GM12878 (cell line): ENCODE data around the gene PHC2. TPM values are rescaled to one million over a fixed set of nuclear protein-coding genes. Genes with fewer than 3 reads are reported as not detected.

Source experiments
- ATAC-seq: fragments of 200-7000 bp; cut with Tn5 transposase; 3 replicates; pipeline ENCODE4 v1.9.1; 2020; ENCODE audit warnings: mild to moderate bottlenecking, moderate library complexity
- BruUV-seq: library from RNA; stranded (reverse); fragments of 400-500 nt; replicated peaks from 2 replicates; lab custom pipeline; 2021; lab: Mats Ljungman, UMichigan
- CTCF ChIA-PET: fragments of 300-600 bp; sonication (Branson Sonifier 250); formaldehyde crosslinking; extraction: SDS; loops from one replicate; lab custom pipeline; 2021; ENCODE audit warnings: inconsistent platforms; lab: Yijun Ruan, JAX
- POLR2A ChIA-PET: fragments of 350-600 bp; formaldehyde crosslinking; extraction: SDS; loops from one replicate; lab custom pipeline; 2021; ENCODE audit warnings: inconsistent platforms; lab: Charles Lee
- RAD21 ChIA-PET: fragments of 300-600 bp; sonication (Branson Sonifier 250); formaldehyde crosslinking; loops from one replicate; lab custom pipeline; 2023; ENCODE audit warnings: antibody characterized with exemption; ENCODE audit not compliant: unreplicated experiment; lab: Charles Lee
- SMC1A ChIA-PET: fragments of 300-600 bp; sonication (Branson Sonifier 250); formaldehyde crosslinking; loops from one replicate; lab custom pipeline; 2023; ENCODE audit not compliant: unreplicated experiment, uncharacterized antibody; lab: Charles Lee
- DNase-seq: peaks from one replicate; pipeline ENCODE4 v3.0.0-alpha.2; 2011; ENCODE audit warnings: low read depth, low spot score
- FAIRE-seq: peaks from 3 replicates; lab custom pipeline; 2011; peaks lifted over from hg19 to GRCh38; lab: Jason Lieb, UNC
- H2AFZ ChIP-seq: 2 replicates; pipeline ENCODE4 v1.6.0; 2011; ENCODE audit warnings: low read depth, low read length, control low read depth; ENCODE audit not compliant: control insufficient read depth
- H3K27ac ChIP-seq: 2 replicates; pipeline ENCODE4 v1.5.1; 2011; ENCODE audit warnings: control low read depth; ENCODE audit not compliant: control insufficient read depth, insufficient read depth
- H3K27me3 ChIP-seq, 2 experiments: replicated peaks in 1 of 2; 2 replicates each; pipeline versions ENCODE4 v1.6.0 to v1.6.1; 2011; ENCODE audit warnings: low read length in 1 of 2; ENCODE audit not compliant: control insufficient read depth in 2 of 2, insufficient read depth in 2 of 2
- H3K36me3 ChIP-seq, 2 experiments: 2 replicates each; pipeline ENCODE4 v1.5.1; 2011; ENCODE audit warnings: low read length in 1 of 2; ENCODE audit not compliant: control insufficient read depth in 2 of 2, insufficient read depth in 2 of 2
- H3K4me1 ChIP-seq: 2 replicates; pipeline ENCODE4 v1.6.1; 2011; ENCODE audit warnings: mild to moderate bottlenecking, low read length, moderate library complexity, mixed read lengths; ENCODE audit not compliant: control insufficient read depth, insufficient read depth
- H3K4me2 ChIP-seq: 2 replicates; pipeline ENCODE4 v1.6.0; 2011; ENCODE audit warnings: control low read depth; ENCODE audit not compliant: control insufficient read depth, insufficient read depth
- H3K4me3 ChIP-seq: fragments of 200-600 bp; sonication (generic); 2 replicates; pipeline ENCODE4 v1.5.1; 2016
- H3K79me2 ChIP-seq: 2 replicates; pipeline ENCODE4 v1.6.0; 2011; ENCODE audit warnings: low read length; ENCODE audit not compliant: control insufficient read depth, insufficient read depth
- H3K9ac ChIP-seq: 2 replicates; pipeline ENCODE4 v1.8.0; 2011; ENCODE audit warnings: low read length, control low read depth, mixed read lengths; ENCODE audit not compliant: control insufficient read depth, insufficient read depth
- H3K9me3 ChIP-seq: replicated peaks from 3 replicates; pipeline ENCODE4 v1.5.1; 2011; ENCODE audit warnings: mild to moderate bottlenecking, low read length; ENCODE audit not compliant: control insufficient read depth, insufficient read depth
- H4K20me1 ChIP-seq: 2 replicates; pipeline ENCODE4 v1.6.0; 2011; ENCODE audit not compliant: control insufficient read depth, insufficient read depth
- DPF2 ChIP-seq: fragments of 450-650 bp; IDR thresholded peaks from 2 replicates; pipeline ENCODE4 v1.6.1; 2017; ENCODE audit warnings: mild to moderate bottlenecking
- GABPA ChIP-seq: IDR thresholded peaks from 2 replicates; pipeline ENCODE4 v1.6.1; 2014; ENCODE audit warnings: antibody characterized with exemption, low read depth, mild to moderate bottlenecking, inconsistent platforms
- RELA ChIP-seq: fragments of 450-650 bp; IDR thresholded peaks from 2 replicates; pipeline ENCODE4 v1.8.0; 2014; ENCODE audit warnings: borderline replicate concordance; ENCODE audit not compliant: partially characterized antibody
- SPI1 ChIP-seq: IDR thresholded peaks from 2 replicates; pipeline ENCODE4 v1.6.1; 2011; ENCODE audit warnings: low read depth, mild to moderate bottlenecking, low read length, moderate library complexity, borderline replicate concordance; ENCODE audit not compliant: insufficient read depth
- SRF ChIP-seq, 2 experiments: IDR thresholded peaks; 2 replicates each; pipeline ENCODE4 v1.6.1; 2011; ENCODE audit warnings: low read depth in 2 of 2, low read length in 2 of 2, mild to moderate bottlenecking in 1 of 2, moderate library complexity in 1 of 2
- ZBTB11 ChIP-seq: fragments of 450-650 bp; formaldehyde crosslinking; IDR thresholded peaks from 2 replicates; pipeline ENCODE4 v1.5.0; 2022; ENCODE audit warnings: mild to moderate bottlenecking, missing genetic modification characterization
- ZNF592 ChIP-seq: fragments of 450-650 bp; IDR thresholded peaks from 2 replicates; pipeline ENCODE4 v1.6.1; 2017; ENCODE audit warnings: mild to moderate bottlenecking, moderate library complexity
- WGBS: methylation state at CpG from one replicate; pipeline ENCODE4 v1.1.6; 2016; ENCODE audit warnings: low lambda C conversion rate; ENCODE audit not compliant: insufficient replicate concordance, insufficient coverage; ENCODE audit errors: missing lambda C conversion rate; 5-methylcytosine and 5-hydroxymethylcytosine counted together
- in situ Hi-C: fragments of 300-500 bp; cut with MboI; formaldehyde crosslinking; loops from 9 replicates; pipeline ENCODE4 v1.14.3; 2018; ENCODE audit warnings: mixed read lengths
- intact Hi-C: fragments of 100-400 bp; cut with micrococcal nuclease; formaldehyde crosslinking; loops from one replicate; pipeline ENCODE4 v1.14.2; 2022; ENCODE audit not compliant: unreplicated experiment
- polyA plus RNA-seq, 11 experiments: library from polyadenylated mRNA; depleted of rRNA in 4 of 11; unstranded in 6 of 11; stranded (reverse) in 5 of 11; fragments of >200 nt; fragmentation: Nextera tagmentation in 4 of 11; fragmentation: Illumina TruSeq in 1 of 11; extraction: Ambion mirVana in 4 of 11; extraction: Trizol in 1 of 11; gene quantifications; 1 replicate in 1 of 11; 2 replicates in 10 of 11; pipeline versions ENCODE4 v1.2.1 to v1.2.3, GENCODE V29; 2011 to 2016; ENCODE audit warnings: inconsistent platforms in 2 of 11, missing spikeins in 2 of 11, low read depth in 1 of 11
- total RNA-seq, 4 experiments: library from RNA; depleted of rRNA in 3 of 4; stranded (reverse); fragments of >200 nt in 3 of 4; fragmentation: Illumina TruSeq in 1 of 4; extraction: Trizol in 1 of 4; gene quantifications; 2 replicates each; pipeline versions ENCODE4 v1.2.1 to v1.2.3, GENCODE V29; 2013 to 2021

PHC2 gene
- total and polyA plus RNA-seq, 10 of the 15 experiments (the other 5 are each of a cell fraction or from before 2014, with no cell fraction given) = 2.0 to 35.9 (median 16.4) TPM

GRCh38 chr1:33335020-33335419 is 95.9 kb downstream of the PHC2 start:
- Histone ChIP-seq H3K9ac (no peak overlapping the region), H3K79me2 (peaks cover 25% of the 10 kb centered on the region), H2AFZ (no peak overlapping the region), H3K27me3 (no peaks in the 10 kb centered on the region), H3K4me1 (peaks cover 4% of the 10 kb centered on the region), H3K36me3 (peaks cover 15% of the 10 kb centered on the region in 2 experiments), H3K27ac (peak overlapping the region; percentile 18; the same call in 1 of the 2 replicates), H4K20me1 (no peaks in the 10 kb centered on the region), H3K4me2 (no peak overlapping the region), H3K4me3 (no peak overlapping the region), H3K9me3 (no peaks in the 10 kb centered on the region)
- no TSS peak for BruUV-seq
- WGBS = 48% methylated on average over 4 of the region's 4 CpGs
- ChIA-PET CTCF (interaction anchor here (1.0 to 2.7 kb wide), 2 partner anchors 39 to 162 kb away, joined by 7 to 11 read pairs; no protein-coding TSS in a partner anchor), SMC1A (interaction anchor here (1.5 kb wide), 1 partner anchor 27 kb away, joined by 4 read pairs; no protein-coding TSS in a partner anchor), RAD21 (no interaction called here), POLR2A (interaction anchor here (0.6 kb wide), 1 partner anchor 128 kb away, joined by 3 read pairs; no protein-coding TSS in a partner anchor)
- no peak for DNase-seq
- intact Hi-C loops (no loop called here), in situ Hi-C loops (no loop called here)
- ATAC-seq = no peak
- no peak for TF ChIP-seq DPF2
- TF ChIP-seq SRF (IDR thresholded peaks at IDR 0.05; ENCODE audit: low read depth in 2 of 2, low read length in 2 of 2) = no peak
- TF ChIP-seq SPI1 = peak; percentile 28; the same call in 1 of the 2 replicates
- no peak for TF ChIP-seq RELA
- FAIRE-seq = peak; percentile 57

DNA sequence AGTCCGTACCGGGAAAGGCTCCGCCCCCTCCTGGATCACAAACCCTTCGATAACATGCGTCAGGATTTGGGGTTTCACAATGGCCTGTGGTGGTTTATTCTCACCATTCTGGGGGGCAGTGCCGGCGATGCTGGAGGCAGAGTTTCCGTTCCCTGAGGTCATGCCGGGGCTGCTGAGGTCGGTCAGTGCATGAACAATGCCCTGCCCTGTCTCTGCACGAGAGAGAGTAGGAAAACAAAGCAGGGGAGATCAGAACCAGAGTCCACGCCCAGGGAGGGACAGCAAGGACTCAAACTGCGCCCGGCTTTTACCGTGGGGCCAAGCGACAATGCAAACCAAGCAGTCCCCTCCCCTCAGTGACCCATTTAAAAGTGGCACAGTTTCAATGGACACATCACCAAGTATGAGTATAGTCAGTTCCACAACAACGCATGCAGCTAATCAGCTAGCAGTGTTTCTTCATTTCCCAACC is 96.8 kb downstream of the PHC2 start:
- no TSS peak for BruUV-seq

More for the DNA sequence above, 96.8 kb downstream of the PHC2 start:
- no peak overlapping the region for H2AFZ ChIP-seq
- no peaks in the 10 kb centered on the region for H3K9me3 ChIP-seq
- intact Hi-C loops = no loop called here
- H3K27me3 ChIP-seq = no peaks in the 10 kb centered on the region
- H3K4me3 ChIP-seq = no peak overlapping the region
- no peak for TF ChIP-seq GABPA
- no peak for TF ChIP-seq ZBTB11
- no peak for TF ChIP-seq ZNF592
- TF ChIP-seq, all 136 proteins: peak for 0
- DNase-seq (no peak), FAIRE-seq (no peak), ATAC-seq (no peak)
- 95% methylated on average over 17 of the region's 17 CpGs for WGBS
- Histone ChIP-seq H3K4me1 (peaks cover 3% of the 10 kb centered on the region), H3K9ac (no peak overlapping the region), H3K27ac (no peak overlapping the region), H3K4me2 (no peak overlapping the region), H3K79me2 (peaks cover 21% of the 10 kb centered on the region), H3K36me3 (peaks cover 15 to 18% of the 10 kb centered on the region in 2 experiments), H4K20me1 (no peaks in the 10 kb centered on the region)
- ChIA-PET POLR2A (no interaction called here), SMC1A (interaction anchor here (1.0 kb wide), 1 partner anchor 39 kb away, joined by 3 read pairs; no protein-coding TSS in a partner anchor), RAD21 (no interaction called here), CTCF (interaction anchor here (1.0 to 2.7 kb wide), 2 partner anchors 38 to 161 kb away, joined by 7 to 11 read pairs; no protein-coding TSS in a partner anchor)
- in situ Hi-C loops = no loop called here
